GM23248 (cell line): Measurements from ENCODE around the gene MYLK.

Experiments
- EZH2 ChIP-seq: fragments of 200-600 bp; sonication (generic); IDR thresholded peaks from 2 replicates; pipeline ENCODE4 v1.6.1; 2018; ENCODE audit warnings: antibody characterized with exemption, mild to moderate bottlenecking; ENCODE audit not compliant: insufficient read depth, poor library complexity, severe bottlenecking
- EZH2phosphoT487 ChIP-seq: fragments of 200-600 bp; sonication (generic); IDR thresholded peaks from 2 replicates; pipeline ENCODE4 v1.6.1; 2018; ENCODE audit warnings: antibody characterized with exemption, moderate library complexity, mild to moderate bottlenecking, low read depth; ENCODE audit not compliant: insufficient read depth

- TF ChIP-seq EZH2 (no peak), EZH2phosphoT487 (no peak)
Measured at GRCh38 chr3:123807820-123808219, 76.3 kb downstream of the MYLK start.
